Activated naive CD4-positive, alpha-beta T cell treated with Interleukin-2 at 50 U/mL for 16 hours (primary cell): ENCODE measurements around the gene ZBTB47.

Experiments used
- DNase-seq: peaks from one replicate; pipeline ENCODE4 v3.0.0-alpha.2; 2020

ZBTB47 gene

GRCh38 chr3:42666577-42666998 is 13.1 kb downstream of the ZBTB47 start:
- no peak for DNase-seq

GRCh38 chr3:42667096-42667522 is 13.6 kb downstream of the ZBTB47 start:
- DNase-seq = no peak

GRCh38 chr3:42667523-42668412 is 14.3 kb downstream of the ZBTB47 start:
- DNase-seq = no peak

GRCh38 chr3:42668413-42668760 is 14.9 kb downstream of the ZBTB47 start:
- DNase-seq = no peak

- DNase-seq = no peak
Observed at GRCh38 chr3:42668793-42669217, 15.3 kb downstream of the ZBTB47 start.

GRCh38 chr3:42670051-42670576 is 16.6 kb downstream of the ZBTB47 start:
- no peak for DNase-seq

- DNase-seq = no peak
Observed at GRCh38 chr3:42670670-42671069, 17.2 kb downstream of the ZBTB47 start.

GRCh38 chr3:42672515-42672914 is 19.0 kb downstream of the ZBTB47 start:
- no peak for DNase-seq

GRCh38 chr3:42673082-42673481 is 19.6 kb downstream of the ZBTB47 start:
- DNase-seq = no peak

- no peak for DNase-seq
Observed at GRCh38 chr3:42674146-42674545, 20.6 kb downstream of the ZBTB47 start.

GRCh38 chr3:42675909-42676308 is 22.4 kb downstream of the ZBTB47 start:
- no peak for DNase-seq

GRCh38 chr3:42678447-42678846 is 24.9 kb downstream of the ZBTB47 start:
- DNase-seq = no peak

- DNase-seq = no peak
Observed at GRCh38 chr3:42680271-42680670, 26.8 kb downstream of the ZBTB47 start.

- DNase-seq = no peak
Observed at GRCh38 chr3:42680806-42681205, 27.3 kb downstream of the ZBTB47 start.

GRCh38 chr3:42681361-42682038 is 28.0 kb downstream of the ZBTB47 start:
- no peak for DNase-seq

GRCh38 chr3:42682301-42683070 is 29.0 kb downstream of the ZBTB47 start:
- DNase-seq = no peak

- DNase-seq = peak; percentile 56
Observed at GRCh38 chr3:42683875-42684598, 30.5 kb downstream of the ZBTB47 start.

- no peak for DNase-seq
Observed at GRCh38 chr3:42684632-42685362, 31.3 kb downstream of the ZBTB47 start.

- no peak for DNase-seq
Observed at GRCh38 chr3:42685363-42685881, 31.9 kb downstream of the ZBTB47 start, which contains the start of gene KLHL40. TSS of gene KLHL40 (plus strand) at chr3:42685537. CDS start at chr3:42685619, 82 bp downstream.

GRCh38 chr3:42685891-42686820 is 32.7 kb downstream of the ZBTB47 start:
- DNase-seq = no peak
